HEK293T (cell line): Measurements from ENCODE around the gene PMVK.

Source experiments
- CTCF ChIA-PET: fragments of 350-600 bp; formaldehyde crosslinking; extraction: SDS; loops from one replicate; lab custom pipeline; 2021; ENCODE audit warnings: antibody characterized with exemption, inconsistent platforms; lab: Yijun Ruan, JAX
- POLR2A ChIA-PET: fragments of 350-600 bp; formaldehyde crosslinking; extraction: SDS; loops from one replicate; lab custom pipeline; 2020; ENCODE audit warnings: antibody characterized with exemption, inconsistent platforms; lab: Yijun Ruan, JAX
- DNase-seq: peaks from one replicate; pipeline ENCODE4 v3.0.0; 2012; ENCODE audit warnings: mixed read lengths; ENCODE audit errors: extremely low spot score
- ARNT ChIP-seq: fragments of 450-650 bp; IDR thresholded peaks from 2 replicates; pipeline ENCODE4 v1.6.1; 2017; ENCODE audit warnings: mild to moderate bottlenecking
- BHLHE40 ChIP-seq: fragments of 450-650 bp; IDR thresholded peaks from 2 replicates; pipeline ENCODE4 v1.6.1; 2016; ENCODE audit warnings: mild to moderate bottlenecking, moderate library complexity, borderline replicate concordance
- CTBP1 ChIP-seq: fragments of 450-650 bp; IDR thresholded peaks from 2 replicates; pipeline ENCODE4 v1.6.1; 2016; ENCODE audit warnings: borderline replicate concordance
- ELF4 ChIP-seq: fragments of 450-650 bp; IDR thresholded peaks from 2 replicates; pipeline ENCODE4 v1.6.1; 2017; ENCODE audit warnings: antibody characterized with exemption
- FOXA1 ChIP-seq: fragments of 450-650 bp; IDR thresholded peaks from 2 replicates; pipeline ENCODE4 v1.6.1; 2016; ENCODE audit warnings: mild to moderate bottlenecking
- FOXK2 ChIP-seq: fragments of 450-650 bp; IDR thresholded peaks from 2 replicates; pipeline ENCODE4 v1.6.1; 2016; ENCODE audit warnings: mild to moderate bottlenecking
- FOXM1 ChIP-seq: fragments of 450-650 bp; IDR thresholded peaks from 2 replicates; pipeline ENCODE4 v1.6.1; 2017; ENCODE audit warnings: mild to moderate bottlenecking, borderline replicate concordance
- HDGF ChIP-seq: fragments of 450-650 bp; IDR thresholded peaks from 2 replicates; pipeline ENCODE4 v1.6.1; 2017; ENCODE audit warnings: antibody characterized with exemption, borderline replicate concordance
- L3MBTL2 ChIP-seq: fragments of 450-650 bp; conservative IDR thresholded peaks from 2 replicates; pipeline ENCODE4 v1.6.1; 2016; ENCODE audit warnings: mild to moderate bottlenecking
- LEF1 ChIP-seq: fragments of 450-650 bp; IDR thresholded peaks from 2 replicates; pipeline ENCODE4 v1.6.1; 2017; ENCODE audit warnings: mild to moderate bottlenecking, borderline replicate concordance
- NFRKB ChIP-seq: fragments of 450-650 bp; IDR thresholded peaks from 2 replicates; pipeline ENCODE4 v1.6.1; 2016; ENCODE audit warnings: mild to moderate bottlenecking, moderate library complexity
- SP1 ChIP-seq: fragments of 450-650 bp; IDR thresholded peaks from 2 replicates; pipeline ENCODE4 v1.6.1; 2017
- SUZ12 ChIP-seq: fragments of 450-650 bp; IDR thresholded peaks from 2 replicates; pipeline ENCODE4 v1.6.1; 2016; ENCODE audit warnings: mild to moderate bottlenecking
- TARDBP ChIP-seq: fragments of 450-650 bp; IDR thresholded peaks from 2 replicates; pipeline ENCODE4 v1.6.1; 2016
- ZNF384 ChIP-seq: fragments of 450-650 bp; IDR thresholded peaks from 2 replicates; pipeline ENCODE4 v1.6.1; 2016
- TF ChIP-seq, protein P1 (sequence below): fragments of 450-650 bp; IDR thresholded peaks from 2 replicates; pipeline ENCODE4 v1.6.1; 2016

PMVK gene

DNA sequence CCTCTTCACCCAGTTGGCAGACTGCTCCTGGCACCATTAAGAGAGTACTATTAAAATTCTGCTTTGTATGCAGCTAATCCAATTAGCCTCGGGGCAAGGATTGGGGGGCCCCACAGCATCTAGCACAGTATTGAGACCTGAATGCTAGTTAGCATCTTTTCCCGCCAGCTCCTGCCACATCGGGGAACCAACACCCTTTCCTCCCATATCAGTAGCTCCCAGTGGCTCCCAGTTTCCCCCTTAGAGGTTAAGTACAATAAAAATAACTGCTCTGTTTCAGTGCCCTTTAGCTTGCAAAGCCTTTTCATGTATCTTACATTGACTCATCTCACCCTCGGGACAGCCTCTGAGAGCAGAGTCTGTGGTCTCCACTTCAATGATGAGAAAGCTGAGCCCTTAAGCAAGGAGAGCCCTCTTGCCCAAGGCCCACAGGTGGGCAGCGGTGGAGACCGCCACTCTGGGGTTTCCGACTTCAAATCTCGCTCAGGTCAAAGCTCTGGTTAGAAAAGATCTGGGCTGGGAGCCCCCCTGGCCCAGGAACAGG, 4.2 kb upstream of the PMVK start:
- DNase-seq, result no peak

DNA sequence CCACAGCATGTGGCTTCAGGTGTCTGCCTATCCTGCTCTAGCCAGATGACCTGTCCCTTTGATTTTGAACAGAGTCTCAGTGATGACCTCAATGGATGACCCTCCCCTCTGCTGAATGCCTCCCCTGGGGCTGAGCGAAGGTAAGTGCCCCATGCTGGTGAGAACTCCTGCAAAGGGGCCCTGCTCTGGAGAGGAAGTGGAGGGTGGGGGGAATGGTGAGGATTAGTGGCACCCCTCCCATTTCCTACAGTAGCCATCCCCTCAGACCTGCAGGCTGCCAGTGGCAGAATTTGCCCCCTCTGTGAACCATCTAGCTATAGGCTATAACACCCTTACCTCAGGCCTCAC, 3.7 kb upstream of the PMVK start:
- DNase-seq, result no peak
- no peak for TF ChIP-seq ZNF384
- no peak for TF ChIP-seq ELF4
- no peak for TF ChIP-seq SUZ12
- no peak for TF ChIP-seq L3MBTL2
- TF ChIP-seq SP1, result no peak
- TF ChIP-seq CTBP1, result no peak
- TF ChIP-seq BHLHE40, result no peak
- no peak for TF ChIP-seq HDGF
- TF ChIP-seq TARDBP, result no peak
- TF ChIP-seq FOXA1, result no peak
- TF ChIP-seq, protein P1, sequence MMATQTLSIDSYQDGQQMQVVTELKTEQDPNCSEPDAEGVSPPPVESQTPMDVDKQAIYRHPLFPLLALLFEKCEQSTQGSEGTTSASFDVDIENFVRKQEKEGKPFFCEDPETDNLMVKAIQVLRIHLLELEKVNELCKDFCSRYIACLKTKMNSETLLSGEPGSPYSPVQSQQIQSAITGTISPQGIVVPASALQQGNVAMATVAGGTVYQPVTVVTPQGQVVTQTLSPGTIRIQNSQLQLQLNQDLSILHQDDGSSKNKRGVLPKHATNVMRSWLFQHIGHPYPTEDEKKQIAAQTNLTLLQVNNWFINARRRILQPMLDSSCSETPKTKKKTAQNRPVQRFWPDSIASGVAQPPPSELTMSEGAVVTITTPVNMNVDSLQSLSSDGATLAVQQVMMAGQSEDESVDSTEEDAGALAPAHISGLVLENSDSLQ, result no peak
- no peak for TF ChIP-seq FOXM1
- no peak for TF ChIP-seq ARNT
- TF ChIP-seq NFRKB, result no peak
- no peak for TF ChIP-seq LEF1
- TF ChIP-seq FOXK2, result no peak
- ChIA-PET POLR2A (interaction anchor here (0.7 to 1.2 kb wide), 2 partner anchors 33 to 380 kb away, joined by 3 to 4 read pairs; no protein-coding TSS in a partner anchor), CTCF (interaction anchor here (0.9 kb wide), 2 partner anchors 11 to 33 kb away, joined by 3 to 4 read pairs; no protein-coding TSS in a partner anchor)

More for the DNA sequence above, 4.2 kb upstream of the PMVK start:
- CTCF ChIA-PET, result interaction anchor here (0.6 to 0.9 kb wide), 2 partner anchors 34 to 79 kb away, joined by 3 read pairs; no protein-coding TSS in a partner anchor
- POLR2A ChIA-PET, result interaction anchor here (0.6 to 1.2 kb wide), 2 partner anchors 33 to 178 kb away, joined by 4 read pairs; no protein-coding TSS in a partner anchor
- TF ChIP-seq ZNF384, result no peak
- TF ChIP-seq L3MBTL2, result no peak
- no peak for TF ChIP-seq CTBP1
- no peak for TF ChIP-seq SUZ12

DNA sequence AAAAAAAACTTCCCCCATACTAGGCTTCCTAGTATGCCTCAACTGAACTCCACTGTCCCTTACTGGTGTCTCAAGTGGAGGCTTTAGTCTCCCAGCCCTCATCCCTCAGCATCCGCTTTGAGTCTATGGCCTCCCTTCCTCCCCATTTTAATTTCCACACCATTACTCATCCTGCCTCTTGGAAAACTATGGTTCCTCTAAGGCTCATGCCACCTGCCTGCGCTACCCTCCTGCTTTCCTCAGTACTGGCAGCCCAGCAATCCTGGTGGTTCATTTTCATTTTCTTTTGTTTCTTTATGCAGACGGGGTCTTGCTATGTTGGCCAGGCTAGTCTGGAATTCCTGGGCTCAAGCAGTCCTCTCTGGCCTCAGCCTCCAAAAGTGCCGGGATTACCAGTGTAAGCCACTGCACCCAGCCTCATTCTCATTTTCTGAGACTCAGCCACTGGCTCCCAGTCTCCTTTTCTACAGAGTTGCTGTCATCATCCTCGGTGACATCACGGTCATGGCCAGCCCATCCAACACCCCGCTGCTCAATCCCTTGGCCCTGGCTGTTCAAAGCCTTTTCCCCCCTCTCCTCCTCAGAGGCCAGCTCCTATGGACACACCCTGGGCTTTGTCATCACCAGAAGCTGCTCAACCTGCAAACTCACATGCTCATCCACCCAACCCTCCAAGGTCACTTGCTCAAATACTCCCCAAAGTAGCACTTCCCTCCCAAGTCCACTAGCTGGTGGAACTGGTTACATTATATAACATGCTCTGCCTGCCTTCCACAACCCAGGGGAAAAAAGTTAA, 2.3 kb upstream of the PMVK start:
- no peak for DNase-seq
- ChIA-PET POLR2A (interaction anchor here (1.1 to 3.2 kb wide), 2 partner anchors 17 to 61 kb away, joined by 3 to 18 read pairs; partner anchors contain the start of gene PBXIP1), CTCF (interaction anchor here (0.9 to 1.0 kb wide), 2 partner anchors 13 to 269 kb away, joined by 3 to 4 read pairs; no protein-coding TSS in a partner anchor)
- TF ChIP-seq SP1 (no peak), FOXM1 (no peak), ELF4 (no peak), ARNT (no peak), TARDBP (no peak), FOXK2 (no peak), NFRKB (no peak), CTBP1 (no peak), BHLHE40 (no peak), FOXA1 (no peak), L3MBTL2 (no peak)
- TF ChIP-seq, protein P1, result no peak

DNA sequence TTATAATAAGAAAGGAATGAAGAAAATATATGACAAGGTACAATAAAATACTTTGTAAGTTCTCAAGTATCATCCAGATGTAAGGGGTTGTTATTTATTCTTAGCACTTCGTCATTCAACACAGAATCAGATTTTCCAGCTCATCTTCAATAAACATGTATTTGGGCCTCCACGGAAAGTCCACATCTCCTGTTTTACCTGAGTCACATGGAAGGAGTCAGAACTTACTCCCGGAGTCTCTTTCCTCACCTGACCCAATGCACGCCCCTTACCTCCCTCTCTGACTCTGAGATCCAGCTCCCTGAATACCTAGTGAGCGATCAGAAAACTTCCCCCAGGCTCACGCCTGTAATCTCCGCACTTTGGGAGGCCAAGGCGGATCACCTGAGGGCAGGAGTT, 1.5 kb upstream of the PMVK start:
- ChIA-PET POLR2A (interaction anchor here (1.1 to 3.2 kb wide), 4 partner anchors 18 to 62 kb away, joined by 3 to 18 read pairs (median 8); partner anchors contain the start of genes PBXIP1 and SHC1), CTCF (interaction anchor here (0.6 kb wide), 1 partner anchor 269 kb away, joined by 3 read pairs; no protein-coding TSS in a partner anchor)
- TF ChIP-seq ARNT, result no peak
- no peak for TF ChIP-seq ELF4
- no peak for DNase-seq

DNA sequence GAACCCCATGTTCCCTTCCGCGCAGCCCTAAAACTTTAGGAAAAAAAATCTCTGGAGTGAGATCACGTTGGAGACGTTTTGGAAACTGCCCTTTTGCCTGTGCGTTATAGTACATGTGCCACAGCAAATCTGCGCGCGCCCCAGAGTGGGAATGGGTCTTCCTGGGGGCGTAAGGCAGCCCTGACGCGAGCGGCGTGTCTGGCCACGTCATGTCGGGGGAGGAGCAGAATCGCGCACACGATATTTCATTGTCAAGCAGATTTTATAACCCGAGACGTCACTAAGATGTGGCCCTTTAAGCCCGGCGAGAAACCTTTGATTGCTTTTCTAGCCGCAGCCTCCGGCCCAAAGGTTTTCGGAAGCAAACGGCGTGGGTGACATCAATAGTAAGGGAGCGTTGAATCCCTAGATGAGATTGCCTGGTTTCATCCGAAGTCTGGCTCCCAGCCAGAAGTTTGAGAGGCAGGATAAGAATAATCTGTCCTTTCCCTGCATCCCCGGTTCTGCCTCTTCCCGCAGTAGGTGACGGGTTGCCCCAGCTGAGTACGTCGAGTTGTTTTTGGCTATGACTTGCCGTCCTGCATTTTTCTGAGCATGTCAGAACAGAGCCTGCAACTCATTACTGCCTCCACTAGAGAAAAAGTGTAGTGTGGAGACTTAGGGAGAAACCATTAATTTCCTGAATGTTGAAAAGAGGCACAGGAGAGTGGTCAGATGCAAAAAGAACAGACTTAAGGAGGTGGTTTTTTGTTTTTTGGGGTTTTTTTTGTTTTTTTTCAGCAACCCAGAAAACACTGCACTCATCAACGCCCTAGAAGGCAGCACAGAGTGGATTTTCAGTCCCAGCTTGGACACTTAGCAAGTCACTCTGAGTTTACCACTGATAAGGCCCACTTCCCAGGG, 817 bp upstream of the PMVK start:
- ChIA-PET POLR2A (interaction anchor here (0.8 to 3.2 kb wide), 19 partner anchors 8 to 327 kb away, joined by 3 to 18 read pairs (median 5); partner anchors contain the start of genes ADAM15, PBXIP1, PYGO2 and SHC1), CTCF (interaction anchor here (0.6 to 1.7 kb wide), 3 partner anchors 18 to 269 kb away, joined by 3 to 4 read pairs (median 3); partner anchors contain the start of genes PBXIP1 and SHC1)
- TF ChIP-seq TARDBP (no peak), BHLHE40 (peak; percentile 96), FOXA1 (no peak), CTBP1 (no peak), L3MBTL2 (peak; percentile 22; the same call in 1 of the 2 replicates), LEF1 (no peak), FOXM1 (peak; percentile 62; the same call in 1 of the 2 replicates), SUZ12 (no peak), FOXK2 (no peak), HDGF (no peak), ARNT (no peak), SP1 (no peak), ZNF384 (no peak), ELF4 (no peak), NFRKB (no peak)
- TF ChIP-seq, protein P1, result peak; percentile 96
- DNase-seq, result peak; percentile 95
